HepG2 (cell line): ENCODE results near the gene C1orf35. TPM values are rescaled to one million over a fixed set of nuclear protein-coding genes. Genes with fewer than 3 reads are reported as not detected.

Experiments used
- ATAC-seq: fragments of 200-7000 bp; cut with Tn5 transposase; 3 replicates; pipeline ENCODE4 v1.9.1; 2020; ENCODE audit warnings: mild to moderate bottlenecking, moderate library complexity
- BruUV-seq: library from RNA; stranded (reverse); fragments of 400-500 nt; replicated peaks from 2 replicates; lab custom pipeline; 2021; lab: Mats Ljungman, UMichigan
- CTCF ChIA-PET: fragments of 300-600 bp; formaldehyde crosslinking; extraction: SDS; loops from one replicate; lab custom pipeline; 2021; ENCODE audit warnings: low total read pairs, inconsistent platforms, low intra/inter-chr PET ratio; lab: Yijun Ruan, JAX
- POLR2A ChIA-PET: fragments of 350-600 bp; sonication (Branson Sonifier 250); formaldehyde crosslinking; loops from one replicate; lab custom pipeline; 2020; ENCODE audit warnings: antibody characterized with exemption, inconsistent platforms; lab: Yijun Ruan, JAX
- DNase-seq: peaks from one replicate; pipeline ENCODE4 v3.0.0-alpha.2; 2015; ENCODE audit warnings: low spot score
- FAIRE-seq: peaks from 3 replicates; lab custom pipeline; 2011; peaks lifted over from hg19 to GRCh38; lab: Jason Lieb, UNC
- H2AFZ ChIP-seq: one replicate; pipeline ENCODE4 v1.6.1; 2011; ENCODE audit warnings: low read length, inconsistent platforms
- H3K27ac ChIP-seq: fragments of 300-600 bp; 3 replicates; pipeline ENCODE4 v1.8.0; 2011; ENCODE audit warnings: mixed run types, mild to moderate bottlenecking, mixed read lengths, low read length, inconsistent platforms; ENCODE audit not compliant: insufficient read depth; ENCODE audit errors: extremely low read length
- H3K27me3 ChIP-seq, 2 experiments: fragments of 200-600 bp in 1 of 2; 2 replicates in 1 of 2; 3 replicates in 1 of 2; pipeline versions ENCODE4 v1.6.0 to v1.8.0; 2011; ENCODE audit warnings: low read length in 2 of 2, mild to moderate bottlenecking in 2 of 2, moderate library complexity in 2 of 2, inconsistent platforms in 1 of 2; ENCODE audit not compliant: insufficient read depth in 2 of 2, control insufficient read depth in 1 of 2
- H3K36me3 ChIP-seq, 2 experiments: fragments of 200-600 bp in 1 of 2; replicated peaks in 1 of 2; 2 replicates in 1 of 2; 3 replicates in 1 of 2; pipeline versions ENCODE4 v1.5.1 to v1.8.0; 2011; ENCODE audit warnings: low read length in 2 of 2, inconsistent platforms in 1 of 2; ENCODE audit not compliant: insufficient read depth in 2 of 2, control insufficient read depth in 1 of 2
- H3K4me1 ChIP-seq: 2 replicates; pipeline ENCODE4 v1.5.1; 2012; ENCODE audit warnings: low read length, inconsistent platforms; ENCODE audit not compliant: insufficient read depth
- H3K4me2 ChIP-seq: 2 replicates; pipeline ENCODE4 v1.6.0; 2011; ENCODE audit warnings: low read depth, low read length, inconsistent platforms
- H3K4me3 ChIP-seq, 3 experiments: fragments of 200-600 bp in 1 of 3; sonication (generic), shearing (Covaris generic) in 1 of 3; replicated peaks in 1 of 3; 2 replicates each; pipeline ENCODE4 v1.5.1; 2011 to 2016; ENCODE audit warnings: low read length in 3 of 3, inconsistent platforms in 2 of 3, low read depth in 2 of 3, mild to moderate bottlenecking in 2 of 3, control low read depth in 1 of 3, mixed read lengths in 1 of 3; ENCODE audit not compliant: insufficient read depth in 1 of 3
- H3K79me2 ChIP-seq: one replicate; pipeline ENCODE4 v1.6.1; 2011; ENCODE audit warnings: low read length, inconsistent platforms; ENCODE audit not compliant: insufficient read depth
- H3K9ac ChIP-seq: 2 replicates; pipeline ENCODE4 v1.6.0; 2011; ENCODE audit warnings: mild to moderate bottlenecking, low read depth, low read length, inconsistent platforms; ENCODE audit not compliant: insufficient read depth
- H3K9me3 ChIP-seq: 2 replicates; pipeline ENCODE4 v1.5.1; 2012; ENCODE audit warnings: mild to moderate bottlenecking, low read length
- H4K20me1 ChIP-seq: 2 replicates; pipeline ENCODE4 v1.6.0; 2011; ENCODE audit warnings: inconsistent platforms, mild to moderate bottlenecking, low read length, moderate library complexity; ENCODE audit not compliant: insufficient read depth
- ARNTL ChIP-seq: sonication (generic); formaldehyde crosslinking; IDR thresholded peaks from 2 replicates; pipeline ENCODE4 v1.4.0; 2020; ENCODE audit warnings: mild to moderate bottlenecking, missing genetic modification reagents
- CSRNP1 ChIP-seq: sonication (generic); formaldehyde crosslinking; IDR thresholded peaks from 2 replicates; pipeline ENCODE4 v1.8.1; 2023; ENCODE audit warnings: mild to moderate bottlenecking, missing genetic modification reagents
- DDIT3 ChIP-seq: sonication (generic); formaldehyde crosslinking; IDR thresholded peaks from 2 replicates; pipeline ENCODE4 v1.4.0; 2020; ENCODE audit warnings: mild to moderate bottlenecking, missing genetic modification reagents
- ELK4 ChIP-seq: sonication (generic); formaldehyde crosslinking; IDR thresholded peaks from 2 replicates; pipeline ENCODE4 v1.9.0; 2021; ENCODE audit warnings: missing genetic modification reagents, borderline replicate concordance
- MXI1 ChIP-seq: IDR thresholded peaks from 3 replicates; pipeline ENCODE4 v1.6.1; 2012; ENCODE audit warnings: low read depth, low read length, inconsistent platforms, borderline replicate concordance
- NR2C2 ChIP-seq: sonication (generic); formaldehyde crosslinking; IDR thresholded peaks from 2 replicates; pipeline ENCODE4 v1.4.0; 2020; ENCODE audit warnings: missing genetic modification reagents, mild to moderate bottlenecking, moderate library complexity, borderline replicate concordance
- PAXIP1 ChIP-seq: sonication (generic); formaldehyde crosslinking; conservative IDR thresholded peaks from 2 replicates; pipeline ENCODE4 v1.4.0; 2020; ENCODE audit warnings: mild to moderate bottlenecking, missing genetic modification reagents, moderate library complexity
- SMAD1 ChIP-seq: sonication (generic); formaldehyde crosslinking; IDR thresholded peaks from 2 replicates; pipeline ENCODE4 v1.4.0; 2020; ENCODE audit warnings: missing genetic modification reagents, low read depth, mild to moderate bottlenecking, borderline replicate concordance
- TP53 ChIP-seq: sonication (generic); formaldehyde crosslinking; conservative IDR thresholded peaks from 2 replicates; pipeline ENCODE4 v1.4.0; 2020; ENCODE audit warnings: missing genetic modification reagents
- ZNF33B ChIP-seq: sonication (generic); formaldehyde crosslinking; IDR thresholded peaks from 2 replicates; pipeline ENCODE4 v1.5.1; 2020; ENCODE audit warnings: mild to moderate bottlenecking, missing genetic modification reagents
- ZNF570 ChIP-seq: sonication (generic); formaldehyde crosslinking; IDR thresholded peaks from 2 replicates; pipeline ENCODE4 v1.4.0; 2020; ENCODE audit warnings: mild to moderate bottlenecking, missing genetic modification reagents, borderline replicate concordance
- ZNF724P ChIP-seq: sonication (generic); formaldehyde crosslinking; IDR thresholded peaks from 2 replicates; pipeline ENCODE4 v1.8.0; 2022; ENCODE audit warnings: missing genetic modification reagents, borderline replicate concordance
- WGBS: methylation state at CpG from one replicate; pipeline ENCODE4 v1.1.6; 2017; ENCODE audit warnings: low lambda C conversion rate; 5-methylcytosine and 5-hydroxymethylcytosine counted together
- in situ Hi-C: cut with HindIII; loops from 2 replicates; pipeline ENCODE4 v1.10.0; 2017; ENCODE audit warnings: low pct_unique_long_range_greater_than_20kb; ENCODE audit not compliant: extremely low pct_ligation_motif_present
- intact Hi-C: fragments of 100-400 bp; cut with micrococcal nuclease; formaldehyde crosslinking; loops from one replicate; pipeline ENCODE4 v1.10.0; 2022; ENCODE audit not compliant: unreplicated experiment
- polyA plus RNA-seq, 8 experiments: library from polyadenylated mRNA; depleted of rRNA in 3 of 8; stranded (reverse) in 7 of 8; unstranded in 1 of 8; fragments of >200 nt; fragmentation: Illumina TruSeq in 4 of 8; extraction: Trizol in 4 of 8; gene quantifications; 2 replicates each; pipeline versions ENCODE4 v1.2.1 to v1.2.3, GENCODE V29; 2011 to 2016; ENCODE audit warnings: low read depth in 4 of 8, missing spikeins in 1 of 8, mixed read lengths in 1 of 8; ENCODE audit not compliant: insufficient read depth in 1 of 8
- total RNA-seq, 5 experiments: library from RNA; depleted of rRNA; stranded (reverse); fragments of >200 nt; fragmentation: Illumina TruSeq; extraction: Trizol; gene quantifications; 2 replicates each; pipeline ENCODE4 v1.2.3, GENCODE V29; 2016; ENCODE audit warnings: low read depth in 1 of 5
- TF ChIP-seq, protein P1 (sequence below): sonication (generic); formaldehyde crosslinking; IDR thresholded peaks from 2 replicates; pipeline ENCODE4 v1.4.0; 2020; ENCODE audit warnings: missing genetic modification reagents
- TF ChIP-seq, protein P2 (sequence below): sonication (generic); formaldehyde crosslinking; IDR thresholded peaks from 2 replicates; pipeline ENCODE4 v1.5.0; 2020; ENCODE audit warnings: mild to moderate bottlenecking, low read depth, missing genetic modification reagents, borderline replicate concordance

C1orf35 gene
- total and polyA plus RNA-seq, 2 of the 13 experiments (the other 11 are each of a cell fraction or from before 2014, with no cell fraction given), result 8.1 to 19.3 TPM

GRCh38 chr1:228148935-228149405, 45.8 kb upstream of the C1orf35 start:
- intact Hi-C loops, result no loop called here
- POLR2A ChIA-PET, result interaction anchor here (0.6 to 7.9 kb wide), 5 partner anchors 8 to 17 kb away, joined by 4 to 72 read pairs (median 5); partner anchors contain the start of genes GUK1 and IBA57
- ATAC-seq, result no peak
- TF ChIP-seq ZNF33B (no peak), ARNTL (CRISPR knock-in tag) (no peak), PAXIP1 (CRISPR knock-in tag) (no peak), MXI1 (no peak), ELK4 (CRISPR knock-in tag) (no peak), SMAD1 (CRISPR knock-in tag) (0 out of 2 replicates have a peak, but pooled peaks have one; percentile 11), DDIT3 (no peak), ZNF724P (CRISPR knock-in tag) (no peak), ZNF570 (CRISPR knock-in tag) (no peak), TP53 (CRISPR knock-in tag) (no peak), NR2C2 (no peak), CSRNP1 (CRISPR knock-in tag) (0 out of 2 replicates have a peak, but pooled peaks have one; percentile 28)
- TF ChIP-seq, protein P1, sequence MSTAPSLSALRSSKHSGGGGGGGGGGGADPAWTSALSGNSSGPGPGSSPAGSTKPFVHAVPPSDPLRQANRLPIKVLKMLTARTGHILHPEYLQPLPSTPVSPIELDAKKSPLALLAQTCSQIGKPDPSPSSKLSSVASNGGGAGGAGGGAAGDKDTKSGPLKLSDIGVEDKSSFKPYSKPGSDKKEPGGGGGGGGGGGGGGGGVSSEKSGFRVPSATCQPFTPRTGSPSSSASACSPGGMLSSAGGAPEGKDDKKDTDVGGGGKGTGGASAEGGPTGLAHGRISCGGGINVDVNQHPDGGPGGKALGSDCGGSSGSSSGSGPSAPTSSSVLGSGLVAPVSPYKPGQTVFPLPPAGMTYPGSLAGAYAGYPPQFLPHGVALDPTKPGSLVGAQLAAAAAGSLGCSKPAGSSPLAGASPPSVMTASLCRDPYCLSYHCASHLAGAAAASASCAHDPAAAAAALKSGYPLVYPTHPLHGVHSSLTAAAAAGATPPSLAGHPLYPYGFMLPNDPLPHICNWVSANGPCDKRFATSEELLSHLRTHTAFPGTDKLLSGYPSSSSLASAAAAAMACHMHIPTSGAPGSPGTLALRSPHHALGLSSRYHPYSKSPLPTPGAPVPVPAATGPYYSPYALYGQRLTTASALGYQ (CRISPR knock-in tag), result no peak
- TF ChIP-seq, protein P2, sequence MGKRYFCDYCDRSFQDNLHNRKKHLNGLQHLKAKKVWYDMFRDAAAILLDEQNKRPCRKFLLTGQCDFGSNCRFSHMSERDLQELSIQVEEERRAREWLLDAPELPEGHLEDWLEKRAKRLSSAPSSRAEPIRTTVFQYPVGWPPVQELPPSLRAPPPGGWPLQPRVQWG (CRISPR knock-in tag), result no peak

More at GRCh38 chr1:228148935-228149405, 45.8 kb upstream of the C1orf35 start:
- CTCF ChIA-PET, result no interaction called here
- peaks cover 28% of the 10 kb centered on the region for H3K79me2 ChIP-seq
- H3K9ac ChIP-seq, result peak overlapping the region; percentile 77
- H4K20me1 ChIP-seq, result peaks cover 13% of the 10 kb centered on the region; the same call in 1 of the 2 replicates
- peak overlapping the region; percentile 73 for H3K27ac ChIP-seq
- peaks cover 2 to 17% of the 10 kb centered on the region in 2 experiments; a peak in 4 of 5 replicates for H3K36me3 ChIP-seq
- H3K9me3 ChIP-seq, result no peaks in the 10 kb centered on the region
- in situ Hi-C loops, result no loop called here
- WGBS, result 100% methylated on average over 1 of the region's 8 CpGs
- H3K4me2 ChIP-seq, result peak overlapping the region; percentile 96
- peaks cover 43% of the 10 kb centered on the region for H3K4me1 ChIP-seq
- FAIRE-seq (no peak), DNase-seq (no peak)
- no TSS peak for BruUV-seq
- H3K4me3 ChIP-seq, result peak overlapping the region in 2 of 3 experiments; percentile 54 to 78; a peak in 3 of 6 replicates
- H2AFZ ChIP-seq, result no peak overlapping the region
- H3K27me3 ChIP-seq, result no peaks in the 10 kb centered on the region
